H9 (cell line): ENCODE data around the gene SLC36A4. TPM values are rescaled to one million over a fixed set of nuclear protein-coding genes. Genes with fewer than 3 reads are reported as not detected.

Experiments
- DNase-seq: peaks from one replicate; pipeline ENCODE4 v3.0.0-alpha.2; 2017
- H2AFZ ChIP-seq: one replicate; pipeline ENCODE4 v1.6.1; 2013; ENCODE audit warnings: mild to moderate bottlenecking, low read length, control low read depth, moderate library complexity
- H2AK5ac ChIP-seq: 2 replicates; pipeline ENCODE4 v1.6.1; 2013; ENCODE audit warnings: low read length, control low read depth, mixed read lengths; ENCODE audit not compliant: insufficient read length
- H2BK120ac ChIP-seq: one replicate; pipeline ENCODE4 v1.6.1; 2013; ENCODE audit warnings: low read depth, mild to moderate bottlenecking, low read length, control low read depth, inconsistent platforms; ENCODE audit not compliant: poor library complexity, severe bottlenecking
- H2BK12ac ChIP-seq: 2 replicates; pipeline ENCODE4 v1.6.1; 2013; ENCODE audit warnings: low read length, control low read depth, mixed read lengths, low read depth; ENCODE audit not compliant: insufficient read length
- H2BK15ac ChIP-seq: 2 replicates; pipeline ENCODE4 v1.6.1; 2013; ENCODE audit warnings: low read depth, low read length, control low read depth
- H2BK20ac ChIP-seq: one replicate; pipeline ENCODE4 v1.6.1; 2013; ENCODE audit warnings: low read depth, mild to moderate bottlenecking, low read length, control low read depth, inconsistent platforms; ENCODE audit not compliant: poor library complexity, severe bottlenecking
- H2BK5ac ChIP-seq: 2 replicates; pipeline ENCODE4 v1.6.1; 2013; ENCODE audit warnings: low read length, control low read depth, mixed read lengths; ENCODE audit not compliant: insufficient read length
- H3K14ac ChIP-seq: 2 replicates; pipeline ENCODE4 v1.6.1; 2013; ENCODE audit warnings: low read length, control low read depth; ENCODE audit not compliant: insufficient read depth
- H3K18ac ChIP-seq: 2 replicates; pipeline ENCODE4 v1.6.1; 2013; ENCODE audit warnings: low read depth, mild to moderate bottlenecking, mixed read lengths, low read length, control low read depth; ENCODE audit not compliant: insufficient read length
- H3K23ac ChIP-seq: 2 replicates; pipeline ENCODE4 v1.6.1; 2013; ENCODE audit warnings: low read length, control low read depth, mixed read lengths, low read depth; ENCODE audit not compliant: insufficient read length
- H3K23me2 ChIP-seq: 2 replicates; pipeline ENCODE4 v1.6.1; 2013; ENCODE audit warnings: low read depth, mild to moderate bottlenecking, mixed read lengths, low read length, control low read depth; ENCODE audit not compliant: insufficient read length, poor library complexity, severe bottlenecking
- H3K27ac ChIP-seq: 2 replicates; pipeline ENCODE4 v1.5.1; 2013; ENCODE audit warnings: low read length, control low read depth, mixed read lengths, low read depth; ENCODE audit not compliant: insufficient read length
- H3K27me3 ChIP-seq: 2 replicates; pipeline ENCODE4 v1.6.1; 2013; ENCODE audit warnings: low read length, control low read depth, inconsistent platforms; ENCODE audit not compliant: insufficient read depth
- H3K4ac ChIP-seq: 2 replicates; pipeline ENCODE4 v1.6.1; 2013; ENCODE audit warnings: low read depth, mild to moderate bottlenecking, control low read depth, inconsistent platforms, low read length, moderate library complexity
- H3K4me1 ChIP-seq: 2 replicates; pipeline ENCODE4 v1.6.1; 2013; ENCODE audit warnings: low read length, control low read depth, inconsistent platforms; ENCODE audit not compliant: insufficient read depth
- H3K4me2 ChIP-seq: 2 replicates; pipeline ENCODE4 v1.6.1; 2013; ENCODE audit warnings: low read length, control low read depth, mixed read lengths; ENCODE audit not compliant: insufficient read length, insufficient read depth
- H3K56ac ChIP-seq: 2 replicates; pipeline ENCODE4 v1.6.1; 2013; ENCODE audit warnings: low read depth, mild to moderate bottlenecking, mixed read lengths, low read length, control low read depth; ENCODE audit not compliant: insufficient read length
- H3K79me1 ChIP-seq: 2 replicates; pipeline ENCODE4 v1.6.1; 2013; ENCODE audit warnings: low read depth, mild to moderate bottlenecking, moderate library complexity, low read length, control low read depth, inconsistent platforms; ENCODE audit not compliant: insufficient read depth, poor library complexity, severe bottlenecking
- H3K79me2 ChIP-seq: 2 replicates; pipeline ENCODE4 v1.6.1; 2013; ENCODE audit warnings: low read length, control low read depth, inconsistent platforms; ENCODE audit not compliant: insufficient read depth
- H3K9ac ChIP-seq: 2 replicates; pipeline ENCODE4 v1.6.1; 2013; ENCODE audit warnings: low read length, control low read depth, mixed read lengths; ENCODE audit not compliant: insufficient read length; ENCODE audit errors: extremely low read depth
- H3K9me3 ChIP-seq: one replicate; pipeline ENCODE4 v1.6.1; 2013; ENCODE audit warnings: low read depth, low read length, inconsistent platforms; ENCODE audit not compliant: control insufficient read depth
- H3T11ph ChIP-seq: one replicate; pipeline ENCODE4 v1.6.1; 2013; ENCODE audit warnings: mild to moderate bottlenecking, low read length, control low read depth, inconsistent platforms
- H4K20me1 ChIP-seq: one replicate; pipeline ENCODE4 v1.6.1; 2013; ENCODE audit not compliant: control insufficient read depth, insufficient read length, insufficient read depth
- H4K5ac ChIP-seq: 2 replicates; pipeline ENCODE4 v1.6.1; 2013; ENCODE audit warnings: low read depth, mild to moderate bottlenecking, mixed read lengths, low read length, control low read depth; ENCODE audit not compliant: insufficient read length
- H4K8ac ChIP-seq: replicated peaks from 2 replicates; pipeline ENCODE4 v1.6.1; 2013; ENCODE audit warnings: low read length, control low read depth, mixed read lengths, low read depth; ENCODE audit not compliant: insufficient read length
- H4K91ac ChIP-seq: 2 replicates; pipeline ENCODE4 v1.6.1; 2013; ENCODE audit warnings: low read depth, mild to moderate bottlenecking, moderate library complexity, mixed read lengths, low read length, control low read depth; ENCODE audit not compliant: insufficient read length
- H3K27ac Mint-ChIP-seq, 3 experiments: 2 replicates in 2 of 3; 3 replicates in 1 of 3; pipeline ENCODE4 v1.8.0; 2020 to 2021; ENCODE audit warnings: mixed read lengths in 3 of 3, mild to moderate bottlenecking in 1 of 3, moderate library complexity in 1 of 3
- H3K27me3 Mint-ChIP-seq: 2 replicates; pipeline ENCODE4 v1.8.0; 2021; ENCODE audit warnings: low read depth, mild to moderate bottlenecking, moderate library complexity, mixed read lengths
- H3K36me3 Mint-ChIP-seq, 3 experiments: 2 replicates in 2 of 3; 3 replicates in 1 of 3; pipeline ENCODE4 v1.8.0; 2020 to 2021; ENCODE audit warnings: low read depth in 3 of 3, mixed read lengths in 3 of 3; ENCODE audit not compliant: insufficient read depth in 1 of 3
- H3K4me1 Mint-ChIP-seq, 2 experiments: 2 replicates each; pipeline ENCODE4 v1.8.0; 2020; ENCODE audit warnings: mixed read lengths in 2 of 2
- H3K4me3 Mint-ChIP-seq, 2 experiments: 2 replicates in 1 of 2; 3 replicates in 1 of 2; pipeline ENCODE4 v1.8.0; 2020 to 2021; ENCODE audit warnings: mild to moderate bottlenecking in 2 of 2, mixed read lengths in 2 of 2, moderate library complexity in 1 of 2
- H3K9me3 Mint-ChIP-seq, 2 experiments: 2 replicates in 1 of 2; 3 replicates in 1 of 2; pipeline ENCODE4 v1.8.0; 2020; ENCODE audit warnings: mild to moderate bottlenecking in 2 of 2, mixed read lengths in 2 of 2, moderate library complexity in 1 of 2
- CTCF ChIP-seq: fragments of 200-600 bp; sonication (generic); conservative IDR thresholded peaks from 3 replicates; pipeline ENCODE4 v1.8.0; 2021; ENCODE audit warnings: antibody characterized with exemption, mild to moderate bottlenecking
- WGBS: extraction: QIAGEN DNeasy Blood & Tissue Kit; methylation state at CpG from one replicate; pipeline ENCODE4 v1.1.7; 2013; ENCODE audit warnings: missing lambda C conversion rate, low lambda C conversion rate, mixed read lengths; ENCODE audit not compliant: insufficient read length; ENCODE audit errors: extremely low coverage; 5-methylcytosine and 5-hydroxymethylcytosine counted together
- total RNA-seq: library from RNA; stranded (reverse); gene quantifications from 2 replicates; pipeline ENCODE4 v1.2.1, GENCODE V29; 2021

The SLC36A4 gene
- total RNA-seq, 1 experiment from 2014 or later = 33.3 TPM

DNA sequence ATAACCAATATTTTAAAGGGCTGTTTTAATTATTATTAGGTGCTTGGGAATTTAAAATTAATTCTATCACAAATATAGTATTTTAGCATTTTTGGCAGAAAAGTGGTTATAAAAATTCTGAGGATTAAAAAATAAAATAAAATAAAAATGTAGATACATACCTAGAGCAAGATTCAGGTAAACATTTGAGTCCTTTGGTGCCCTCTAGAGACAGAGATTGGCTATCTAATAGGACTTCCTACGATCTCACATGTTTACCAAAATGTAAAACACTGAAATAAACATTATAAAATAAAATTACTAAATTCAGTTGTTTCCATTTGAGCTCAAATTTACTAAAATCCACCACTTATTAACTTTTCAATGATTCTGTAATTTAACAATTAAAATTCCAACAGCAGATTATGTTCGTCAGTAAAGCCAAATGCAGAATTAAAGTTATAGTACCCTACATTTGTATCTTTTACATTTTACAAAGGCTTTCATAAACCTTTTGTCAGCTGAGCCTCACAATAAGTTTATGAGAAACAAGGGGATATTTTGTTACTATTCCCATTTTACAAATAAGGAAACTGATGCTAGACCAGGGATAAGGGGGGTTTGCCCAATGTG is 27.7 kb downstream of the SLC36A4 start:
- Histone ChIP-seq H2BK15ac (no peak overlapping the region), H4K5ac (no peak overlapping the region), H3K27me3 (no peaks in the 10 kb centered on the region), H2AFZ (no peak overlapping the region), H2BK12ac (no peak overlapping the region), H4K8ac (no peak overlapping the region), H3K4me2 (no peak overlapping the region), H3K79me2 (no peaks in the 10 kb centered on the region), H3K9ac (no peak overlapping the region), H3K14ac (no peak overlapping the region), H3K23me2 (no peaks in the 10 kb centered on the region), H3K27ac (no peak overlapping the region), H3T11ph (no peak overlapping the region), H2BK120ac (no peak overlapping the region), H4K20me1 (no peaks in the 10 kb centered on the region), H2AK5ac (no peak overlapping the region), H3K18ac (no peak overlapping the region), H2BK5ac (no peak overlapping the region), H3K4ac (no peak overlapping the region), H3K79me1 (no peaks in the 10 kb centered on the region), H3K4me1 (no peaks in the 10 kb centered on the region), H3K23ac (no peak overlapping the region), H4K91ac (no peak overlapping the region), H3K56ac (no peak overlapping the region), H2BK20ac (no peak overlapping the region), H3K9me3 (no peaks in the 10 kb centered on the region)
- H3K36me3 Mint-ChIP-seq = peaks cover 0 to 5% (median 5%) of the 10 kb centered on the region in 3 experiments; a peak in 3 of 7 replicates
- H3K9me3 Mint-ChIP-seq = no peaks in the 10 kb centered on the region; a peak in 1 of 5 replicates
- peak; percentile 80 for TF ChIP-seq CTCF
- no peaks in the 10 kb centered on the region for H3K4me1 Mint-ChIP-seq
- H3K27me3 Mint-ChIP-seq = no peaks in the 10 kb centered on the region
- no peak overlapping the region for H3K27ac Mint-ChIP-seq
- DNase-seq = no peak
- H3K4me3 Mint-ChIP-seq = no peak overlapping the region
- no CpG with 5 or more reads among the region's 2 CpGs for WGBS
